ENCODE measurements around the gene EML4. TPM values are rescaled to one million over a fixed set of nuclear protein-coding genes. Genes with fewer than 3 reads are reported as not detected.

The EML4 gene
- total and polyA plus RNA-seq, 12 donors = 29.9 to 64.0 (median 51.9) TPM

DNA sequence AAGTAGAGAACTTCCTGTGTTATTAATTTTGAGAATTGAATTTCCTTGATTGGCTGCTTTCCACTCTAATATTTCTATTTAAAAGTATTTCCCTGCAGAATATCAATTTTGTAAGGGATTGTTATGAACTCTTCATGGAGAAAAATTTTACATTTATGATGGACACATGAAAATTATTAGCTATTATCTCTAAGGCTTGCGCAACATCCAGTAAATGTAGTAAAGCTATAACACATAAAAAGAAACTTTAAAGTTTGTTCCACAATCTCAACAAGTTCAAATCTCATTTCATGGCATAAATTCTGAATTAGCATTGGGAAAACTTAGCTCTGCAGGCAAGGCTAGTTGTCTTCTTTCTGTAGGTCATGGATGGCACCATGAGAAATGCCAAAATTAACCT, 4.2 kb upstream of the EML4 start:
- no peak for TF ChIP-seq POLR2A (IDR thresholded peaks at IDR 0.05)
- TF ChIP-seq, protein P1, sequence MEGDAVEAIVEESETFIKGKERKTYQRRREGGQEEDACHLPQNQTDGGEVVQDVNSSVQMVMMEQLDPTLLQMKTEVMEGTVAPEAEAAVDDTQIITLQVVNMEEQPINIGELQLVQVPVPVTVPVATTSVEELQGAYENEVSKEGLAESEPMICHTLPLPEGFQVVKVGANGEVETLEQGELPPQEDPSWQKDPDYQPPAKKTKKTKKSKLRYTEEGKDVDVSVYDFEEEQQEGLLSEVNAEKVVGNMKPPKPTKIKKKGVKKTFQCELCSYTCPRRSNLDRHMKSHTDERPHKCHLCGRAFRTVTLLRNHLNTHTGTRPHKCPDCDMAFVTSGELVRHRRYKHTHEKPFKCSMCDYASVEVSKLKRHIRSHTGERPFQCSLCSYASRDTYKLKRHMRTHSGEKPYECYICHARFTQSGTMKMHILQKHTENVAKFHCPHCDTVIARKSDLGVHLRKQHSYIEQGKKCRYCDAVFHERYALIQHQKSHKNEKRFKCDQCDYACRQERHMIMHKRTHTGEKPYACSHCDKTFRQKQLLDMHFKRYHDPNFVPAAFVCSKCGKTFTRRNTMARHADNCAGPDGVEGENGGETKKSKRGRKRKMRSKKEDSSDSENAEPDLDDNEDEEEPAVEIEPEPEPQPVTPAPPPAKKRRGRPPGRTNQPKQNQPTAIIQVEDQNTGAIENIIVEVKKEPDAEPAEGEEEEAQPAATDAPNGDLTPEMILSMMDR (IDR thresholded peaks at IDR 0.05) = no peak
- intact Hi-C loops (cut with DNase I) = no loop called here
- H3K27me3 ChIP-seq = no peaks in the 10 kb centered on the region

DNA sequence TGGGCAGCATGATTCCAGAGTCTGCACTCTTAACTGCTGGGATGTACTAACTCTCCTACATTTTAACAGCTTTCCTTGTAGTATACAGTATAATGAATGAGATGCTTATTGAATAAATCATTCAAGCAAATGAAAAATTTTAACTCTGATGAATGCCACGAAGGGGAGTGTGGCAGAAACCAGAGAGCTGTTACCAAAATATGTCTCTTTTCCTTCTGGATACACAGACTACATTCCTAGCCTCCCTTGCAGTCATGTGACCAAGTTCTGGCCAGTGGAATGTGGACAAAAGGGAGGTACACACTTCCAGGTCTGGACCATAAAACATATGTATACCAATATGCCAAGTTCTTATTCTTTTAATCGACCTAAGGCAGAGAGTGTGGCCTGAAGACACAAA, 1.7 kb upstream of the EML4 start:
- H3K27me3 ChIP-seq = no peaks in the 10 kb centered on the region
- TF ChIP-seq, protein P1 (IDR thresholded peaks at IDR 0.05) = no peak
- no peak for TF ChIP-seq POLR2A (IDR thresholded peaks at IDR 0.05)
- intact Hi-C loops (cut with DNase I) = no loop called here
- H3K4me1 ChIP-seq (replicated peaks in 1 of 2) = peaks cover 22 to 25% of the 10 kb centered on the region in 2 donors
- WGBS, 4 donors = 56 to 66% (median 64%) methylated on average over 2 of the region's 2 CpGs
- no peak overlapping the region for H3K27ac ChIP-seq
- H3K4me3 ChIP-seq = no peak overlapping the region
- DNase-seq = no peak
- H3K36me3 ChIP-seq (replicated peaks in 1 of 2) = no peaks in the 10 kb centered on the region
- no peaks in the 10 kb centered on the region for H3K9me3 ChIP-seq (replicated peaks in 1 of 3)

More for the DNA sequence above, 4.2 kb upstream of the EML4 start:
- no peak overlapping the region for H3K4me3 ChIP-seq
- no peaks in the 10 kb centered on the region for H3K9me3 ChIP-seq (replicated peaks in 1 of 3)
- no peak overlapping the region for H3K27ac ChIP-seq
- peaks cover under 1 to 4% of the 10 kb centered on the region in 2 donors for H3K4me1 ChIP-seq (replicated peaks in 1 of 2)
- DNase-seq = no peak
- 0 to 99% (median 29%) methylated on average over 1 of the region's 1 CpG for WGBS, 4 donors
- no peaks in the 10 kb centered on the region for H3K36me3 ChIP-seq (replicated peaks in 1 of 2)

DNA sequence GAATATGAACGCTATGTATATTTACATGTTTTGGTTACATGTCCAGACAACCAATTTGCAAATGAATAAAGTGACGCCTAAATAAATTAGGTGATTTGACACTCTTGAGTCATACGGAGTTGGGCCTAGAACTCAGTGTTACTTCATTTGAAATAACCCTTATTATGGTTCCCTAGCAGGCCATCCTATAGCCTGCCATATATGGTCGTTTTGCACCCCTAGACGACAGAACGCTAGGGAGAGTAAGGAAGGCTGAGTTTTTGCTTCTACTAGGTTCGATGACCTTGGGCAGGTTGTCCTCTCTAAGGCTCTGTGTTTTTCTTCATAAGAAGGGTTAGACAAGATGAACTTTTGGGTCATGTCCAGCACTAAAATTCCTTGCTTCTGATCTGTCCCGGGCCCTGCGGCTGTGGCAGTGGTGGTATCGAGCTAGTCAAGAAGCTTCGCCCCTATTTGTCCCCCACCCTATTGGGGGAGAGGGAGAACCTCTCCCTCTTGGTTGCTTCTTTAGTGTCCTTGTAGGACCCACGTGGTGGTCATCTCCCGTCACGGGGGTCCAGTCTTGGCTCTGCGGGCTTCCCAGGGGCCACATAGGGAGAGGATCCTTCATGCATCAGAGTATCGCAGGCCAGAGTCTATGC, 574 bp upstream of the EML4 start:
- peak overlapping the region in 1 of 4 donors; percentile 91 for H3K4me3 ChIP-seq

DNA sequence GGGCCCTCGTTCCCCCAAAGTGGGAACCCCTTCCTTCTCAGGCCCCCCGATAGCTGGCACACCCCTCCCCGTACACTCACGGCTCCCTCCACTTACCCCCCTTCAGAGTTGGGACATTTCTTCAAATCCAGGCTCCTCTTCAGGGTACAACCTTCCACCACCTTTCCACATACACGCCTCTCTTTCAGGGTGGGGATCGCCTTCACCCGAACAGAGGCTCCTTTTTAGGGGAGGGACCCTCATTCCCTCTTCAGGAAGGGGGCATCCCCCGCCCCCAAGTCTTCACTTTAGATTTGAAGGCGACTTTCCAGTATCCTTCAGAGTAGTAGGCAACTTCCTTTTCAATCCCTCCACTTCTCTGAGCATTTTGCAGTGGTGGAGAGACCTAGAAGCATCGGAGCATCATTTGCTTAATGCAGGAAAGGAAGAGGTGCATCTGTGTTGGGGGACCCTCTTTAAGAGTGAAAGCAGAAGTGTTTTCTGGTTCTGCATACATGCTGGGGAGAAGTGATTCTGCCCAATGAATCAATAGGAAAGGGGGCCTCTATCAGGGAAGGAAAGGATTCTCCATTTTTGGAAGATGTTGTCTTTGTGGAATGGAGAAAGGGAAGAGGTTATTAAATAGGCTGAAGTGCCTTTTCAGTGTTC, 845 bp downstream of the EML4 start:
- Histone ChIP-seq H3K36me3 (replicated peaks in 1 of 2) (no peaks in the 10 kb centered on the region), H3K27ac (peak overlapping the region; percentile 55 to 99 (median 90)), H3K4me3 (peak overlapping the region; percentile 6 to 98 (median 75)), H3K27me3 (no peaks in the 10 kb centered on the region), H3K9me3 (replicated peaks in 1 of 3) (no peaks in the 10 kb centered on the region), H3K4me1 (replicated peaks in 1 of 2) (peaks cover 25 to 29% of the 10 kb centered on the region in 2 donors)
- no peak for DNase-seq
- intact Hi-C loops (cut with DNase I) = loop anchor here in 1 of 2 donors (10.0 kb wide), 1 partner anchor 65 kb away; no protein-coding TSS in a partner anchor
- WGBS, 4 donors = 1 to 2% (median 1%) methylated on average over 10 of the region's 10 CpGs
- TF ChIP-seq POLR2A (IDR thresholded peaks at IDR 0.05) = no peak
- TF ChIP-seq, protein P1 (IDR thresholded peaks at IDR 0.05) = no peak

More for the DNA sequence above, 574 bp upstream of the EML4 start:
- Histone ChIP-seq H3K36me3 (replicated peaks in 1 of 2) (no peaks in the 10 kb centered on the region), H3K27ac (peak overlapping the region in 2 of 5 donors; percentile 64 to 99), H3K27me3 (no peaks in the 10 kb centered on the region), H3K4me1 (replicated peaks in 1 of 2) (peaks cover 25 to 29% of the 10 kb centered on the region in 2 donors), H3K9me3 (replicated peaks in 1 of 3) (no peaks in the 10 kb centered on the region)
- no peak for DNase-seq
- WGBS, 4 donors = 62 to 78% (median 70%) methylated on average over 14 to 16 of the region's 16 CpGs
- intact Hi-C loops (cut with DNase I) = no loop called here
- TF ChIP-seq, protein P1 (IDR thresholded peaks at IDR 0.05) = no peak
- no peak for TF ChIP-seq POLR2A (IDR thresholded peaks at IDR 0.05)

All from adrenal gland (tissue), 12 donors.